DOHH2 (cell line): Measurements from ENCODE around the gene SLC34A3.

Experiments
- CTCF ChIP-seq: fragments of 200-600 bp; sonication (generic); IDR thresholded peaks from one replicate; pipeline ENCODE4 v1.5.1; 2014; ENCODE audit warnings: antibody characterized with exemption, mild to moderate bottlenecking, low read depth, low read length; ENCODE audit not compliant: poor library complexity, severe bottlenecking
- EZH2phosphoT487 ChIP-seq: fragments of 200-600 bp; sonication (generic); IDR thresholded peaks from 2 replicates; pipeline ENCODE4 v1.6.1; 2017; ENCODE audit warnings: borderline replicate concordance, mild to moderate bottlenecking, antibody characterized with exemption, low read length, moderate library complexity, mixed read lengths

- no peak for TF ChIP-seq CTCF
- TF ChIP-seq EZH2phosphoT487: no peak
Observed at GRCh38 chr9:137200311-137201204, 30.1 kb upstream of the SLC34A3 start, which contains the start of gene TPRN.
